Lower leg skin (tissue), 4 donors: ENCODE measurements around the gene TMCO4. TPM values are rescaled to one million over a fixed set of nuclear protein-coding genes. Genes with fewer than 3 reads are reported as not detected.

Source experiments
- DNase-seq, 2 donors: peaks; one replicate each; pipeline ENCODE4 v3.0.0-alpha.2; 2019; ENCODE audit warnings: low spot score in 2 of 2
- H3K4me3 ChIP-seq: fragments of 200-600 bp; sonication (generic); 2 replicates; pipeline ENCODE4 v1.5.1; 2017; ENCODE audit warnings: mild to moderate bottlenecking, low read depth; ENCODE audit not compliant: poor library complexity, severe bottlenecking
- CTCF ChIP-seq, 3 donors: fragments of 450-650 bp; IDR thresholded peaks; one replicate each; pipeline ENCODE4 v1.5.1; 2016; ENCODE audit warnings: antibody characterized with exemption in 3 of 3, mild to moderate bottlenecking in 3 of 3, moderate library complexity in 2 of 3
- POLR2A ChIP-seq, 2 donors: fragments of 450-650 bp; IDR thresholded peaks; one replicate each; pipeline ENCODE4 v1.6.1; 2016 to 2017; ENCODE audit warnings: antibody characterized with exemption in 2 of 2, mild to moderate bottlenecking in 1 of 2, moderate library complexity in 1 of 2
- WGBS, 2 donors: methylation state at CpG; one replicate each; pipeline ENCODE4 v1.1.5; 2018; 5-methylcytosine and 5-hydroxymethylcytosine counted together
- intact Hi-C: fragments of 100-400 bp; cut with DNase I; formaldehyde crosslinking; loops from one replicate; pipeline ENCODE4 v1.15.0; 2023; ENCODE audit warnings: low total_unique reads
- total RNA-seq, 4 donors: library from RNA; depleted of rRNA; stranded (reverse); fragments of >200 nt; gene quantifications; one replicate each; pipeline ENCODE4 v1.1.0, GENCODE V29; 2016

TMCO4 gene
- total RNA-seq, 4 donors from 2014 or later, result 10.6 to 26.7 (median 18.7) TPM

DNA sequence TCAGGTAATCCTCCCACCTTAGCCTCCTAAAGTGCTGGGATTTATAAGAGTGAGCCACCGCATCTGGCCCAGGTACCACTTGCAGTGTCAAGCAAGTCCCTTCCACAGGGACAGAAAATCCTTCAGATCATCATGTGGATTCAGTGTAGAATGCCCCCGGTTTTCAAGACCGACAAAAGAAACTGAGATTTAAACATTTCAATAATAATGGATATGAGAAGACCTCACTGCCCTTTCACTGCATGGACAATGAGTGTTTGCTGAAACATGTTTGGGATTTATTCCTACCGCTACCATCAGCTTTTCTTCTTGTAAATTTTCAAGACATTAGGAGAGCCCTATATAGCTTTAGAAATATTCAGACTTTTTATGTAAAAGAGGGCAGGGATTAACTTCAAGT, 93.6 kb downstream of the TMCO4 start:
- intact Hi-C loops, result no loop called here
- TF ChIP-seq POLR2A (IDR thresholded peaks at IDR 0.05) (no peak), CTCF (IDR thresholded peaks at IDR 0.05) (no peak)

DNA sequence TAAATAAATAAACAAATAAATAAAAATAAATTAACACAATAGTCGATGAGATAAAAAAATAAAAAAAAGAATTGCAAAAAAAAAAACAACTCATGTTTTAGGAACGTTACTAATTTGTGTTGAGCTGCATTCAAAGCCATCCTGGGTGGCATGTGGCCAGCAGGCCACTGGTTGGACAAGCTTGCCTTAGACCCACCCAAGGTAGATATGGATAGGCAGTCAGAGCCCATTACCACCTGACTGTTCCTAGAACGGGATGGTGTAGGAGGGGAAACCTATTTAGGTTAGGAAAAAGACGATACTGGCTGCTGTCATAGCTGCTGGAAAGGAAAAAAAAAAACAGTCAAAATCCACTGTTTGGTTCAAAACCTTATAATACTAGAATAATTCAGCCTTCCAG, 94.3 kb downstream of the TMCO4 start:
- H3K4me3 ChIP-seq, result no peak overlapping the region
- TF ChIP-seq POLR2A (IDR thresholded peaks at IDR 0.05) (no peak), CTCF (IDR thresholded peaks at IDR 0.05) (no peak)
- no peak for DNase-seq
- intact Hi-C loops, result no loop called here
- 84 to 86% methylated on average over 4 of the region's 4 CpGs for WGBS, 2 donors

More for the DNA sequence above, 93.6 kb downstream of the TMCO4 start:
- WGBS, 2 donors, result 91 to 96% methylated on average over 4 of the region's 4 CpGs
- no peak overlapping the region for H3K4me3 ChIP-seq
- no peak for DNase-seq

- 28 to 32% methylated on average over 15 to 19 of the region's 19 CpGs for WGBS, 2 donors
- TF ChIP-seq POLR2A (IDR thresholded peaks at IDR 0.05) (no peak), CTCF (IDR thresholded peaks at IDR 0.05) (peak in 1 of 3 donors; percentile 63)
- peak; percentile 43 to 93 for DNase-seq
- intact Hi-C loops, result loop anchor here (5.0 kb wide), 1 partner anchor 362 kb away; no protein-coding TSS in a partner anchor
- H3K4me3 ChIP-seq, result no peak overlapping the region
Observed at GRCh38 chr1:19704247-19705113, 95.2 kb downstream of the TMCO4 start.

GRCh38 chr1:19703280-19703679, 96.4 kb downstream of the TMCO4 start:
- 84 to 98% methylated on average over 3 of the region's 3 CpGs for WGBS, 2 donors
- no peak for DNase-seq
- intact Hi-C loops, result loop anchor here (5.0 kb wide), 1 partner anchor 361 kb away; no protein-coding TSS in a partner anchor
- no peak overlapping the region for H3K4me3 ChIP-seq
- no peak for TF ChIP-seq CTCF (IDR thresholded peaks at IDR 0.05)
- no peak for TF ChIP-seq POLR2A (IDR thresholded peaks at IDR 0.05)

GRCh38 chr1:19700079-19700777, 99.5 kb downstream of the TMCO4 start:
- intact Hi-C loops, result loop anchor here (5.0 kb wide), 1 partner anchor 358 kb away; no protein-coding TSS in a partner anchor
- H3K4me3 ChIP-seq, result no peak overlapping the region
- 92 to 93% methylated on average over 14 of the region's 14 CpGs for WGBS, 2 donors
- no peak for DNase-seq
- TF ChIP-seq CTCF (IDR thresholded peaks at IDR 0.05) (no peak), POLR2A (IDR thresholded peaks at IDR 0.05) (no peak)
